Endodermal cell (in vitro differentiated cells): Measurements from ENCODE around the gene CD300H. TPM values are rescaled to one million over a fixed set of nuclear protein-coding genes. Genes with fewer than 3 reads are reported as not detected.
"Not testable (repeated sequence)": the region's sequence is repeated elsewhere in the genome, so short reads cannot be mapped to it uniquely, and the experiment has no call there.

Experiments used
- DNase-seq: peaks from one replicate; pipeline ENCODE4 v3.0.0-alpha.2; 2017
- H3K27ac ChIP-seq: 2 replicates; pipeline ENCODE4 v1.5.1; 2013; ENCODE audit warnings: mild to moderate bottlenecking, low read depth, low read length, moderate library complexity
- H3K27me3 ChIP-seq: 2 replicates; pipeline ENCODE4 v1.6.1; 2013; ENCODE audit warnings: mild to moderate bottlenecking, low read length, moderate library complexity; ENCODE audit not compliant: insufficient read depth, control insufficient read depth, poor library complexity, severe bottlenecking
- H3K36me3 ChIP-seq: 2 replicates; pipeline ENCODE4 v1.7.0; 2013; ENCODE audit warnings: mild to moderate bottlenecking, low read length, moderate library complexity; ENCODE audit not compliant: control insufficient read depth, insufficient read depth
- H3K4me1 ChIP-seq: one replicate; pipeline ENCODE4 v1.7.0; 2013; ENCODE audit warnings: low read length; ENCODE audit not compliant: control insufficient read depth, insufficient read depth
- H3K4me3 ChIP-seq: 2 replicates; pipeline ENCODE4 v1.5.1; 2013; ENCODE audit warnings: mild to moderate bottlenecking, low read length, moderate library complexity
- H3K9ac ChIP-seq: 2 replicates; pipeline ENCODE4 v1.6.1; 2013; ENCODE audit warnings: mild to moderate bottlenecking, low read length, moderate library complexity; ENCODE audit not compliant: poor library complexity, severe bottlenecking; ENCODE audit errors: extremely low read depth
- H3K9me3 ChIP-seq: 2 replicates; pipeline ENCODE4 v1.6.1; 2013; ENCODE audit warnings: mild to moderate bottlenecking, low read length, moderate library complexity; ENCODE audit not compliant: control insufficient read depth
- H3K27ac Mint-ChIP-seq: 2 replicates; pipeline ENCODE4 v1.8.0; 2020; ENCODE audit warnings: mixed read lengths
- H3K27me3 Mint-ChIP-seq: 2 replicates; pipeline ENCODE4 v1.8.0; 2021; ENCODE audit warnings: mild to moderate bottlenecking, mixed read lengths; ENCODE audit not compliant: insufficient read depth
- H3K36me3 Mint-ChIP-seq: 2 replicates; pipeline ENCODE4 v1.8.0; 2020; ENCODE audit warnings: low read depth, mixed read lengths
- H3K4me1 Mint-ChIP-seq: 2 replicates; pipeline ENCODE4 v1.8.0; 2020; ENCODE audit warnings: mixed read lengths
- H3K4me3 Mint-ChIP-seq: 2 replicates; pipeline ENCODE4 v1.8.0; 2020; ENCODE audit warnings: mild to moderate bottlenecking, moderate library complexity, mixed read lengths
- H3K9me3 Mint-ChIP-seq: 2 replicates; pipeline ENCODE4 v1.8.0; 2020; ENCODE audit warnings: mild to moderate bottlenecking, mixed read lengths
- WGBS, 2 experiments: methylation state at CpG; one replicate each; pipeline versions ENCODE4 v1.1.5 to v1.1.7; 2013; ENCODE audit warnings: missing lambda C conversion rate in 2 of 2, mixed read lengths in 1 of 2; ENCODE audit not compliant: insufficient coverage in 1 of 2, insufficient read length in 1 of 2; 5-methylcytosine and 5-hydroxymethylcytosine counted together
- total RNA-seq, 2 donors: library from RNA; stranded (reverse); fragmentation: NEBNext Ultra II Directional in 1 of 2; extraction: Animal tissue kit (Norgen Biotek cat#: 25700) in 1 of 2; gene quantifications; 2 replicates in 1 of 2; 3 replicates in 1 of 2; pipeline ENCODE4 v1.2.1, GENCODE V29; 2021
- TF ChIP-seq, protein P1 (sequence below): fragments of 200-600 bp; sonication (generic); conservative IDR thresholded peaks from 2 replicates; pipeline ENCODE4 v1.5.0; 2021; ENCODE audit warnings: antibody characterized with exemption, mild to moderate bottlenecking

CD300H gene
- total RNA-seq, 2 donors from 2014 or later, result not detected

GRCh38 chr17:74561586-74561985, 5.7 kb downstream of the CD300H start:
- peaks cover 25% of the 10 kb centered on the region for H3K9me3 Mint-ChIP-seq
- peaks cover 1% of the 10 kb centered on the region for H3K4me1 Mint-ChIP-seq
- WGBS, 2 experiments, result 88 to 92% methylated on average over 3 of the region's 3 CpGs
- no peaks in the 10 kb centered on the region for H3K36me3 Mint-ChIP-seq
- H3K27ac Mint-ChIP-seq, result no peak overlapping the region
- Histone ChIP-seq H3K36me3 (no peaks in the 10 kb centered on the region), H3K4me3 (no peak overlapping the region), H3K9ac (no peak overlapping the region), H3K27me3 (peaks cover 7% of the 10 kb centered on the region), H3K9me3 (peaks cover 13% of the 10 kb centered on the region), H3K27ac (no peak overlapping the region), H3K4me1 (no peaks in the 10 kb centered on the region)
- H3K27me3 Mint-ChIP-seq, result peaks cover 11% of the 10 kb centered on the region
- no peak for DNase-seq
- H3K4me3 Mint-ChIP-seq, result no peak overlapping the region
- TF ChIP-seq, protein P1, sequence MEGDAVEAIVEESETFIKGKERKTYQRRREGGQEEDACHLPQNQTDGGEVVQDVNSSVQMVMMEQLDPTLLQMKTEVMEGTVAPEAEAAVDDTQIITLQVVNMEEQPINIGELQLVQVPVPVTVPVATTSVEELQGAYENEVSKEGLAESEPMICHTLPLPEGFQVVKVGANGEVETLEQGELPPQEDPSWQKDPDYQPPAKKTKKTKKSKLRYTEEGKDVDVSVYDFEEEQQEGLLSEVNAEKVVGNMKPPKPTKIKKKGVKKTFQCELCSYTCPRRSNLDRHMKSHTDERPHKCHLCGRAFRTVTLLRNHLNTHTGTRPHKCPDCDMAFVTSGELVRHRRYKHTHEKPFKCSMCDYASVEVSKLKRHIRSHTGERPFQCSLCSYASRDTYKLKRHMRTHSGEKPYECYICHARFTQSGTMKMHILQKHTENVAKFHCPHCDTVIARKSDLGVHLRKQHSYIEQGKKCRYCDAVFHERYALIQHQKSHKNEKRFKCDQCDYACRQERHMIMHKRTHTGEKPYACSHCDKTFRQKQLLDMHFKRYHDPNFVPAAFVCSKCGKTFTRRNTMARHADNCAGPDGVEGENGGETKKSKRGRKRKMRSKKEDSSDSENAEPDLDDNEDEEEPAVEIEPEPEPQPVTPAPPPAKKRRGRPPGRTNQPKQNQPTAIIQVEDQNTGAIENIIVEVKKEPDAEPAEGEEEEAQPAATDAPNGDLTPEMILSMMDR, result no peak

GRCh38 chr17:74558882-74559519, 8.3 kb downstream of the CD300H start:
- no peak overlapping the region for H3K27ac ChIP-seq
- DNase-seq, result no peak
- H3K36me3 Mint-ChIP-seq, result no peaks in the 10 kb centered on the region
- no peak overlapping the region for H3K4me3 ChIP-seq
- H3K9ac ChIP-seq, result no peak overlapping the region
- no peaks in the 10 kb centered on the region for H3K27me3 ChIP-seq
- 92 to 95% methylated on average over 4 to 6 of the region's 6 CpGs for WGBS, 2 experiments
- peaks cover 13% of the 10 kb centered on the region for H3K9me3 ChIP-seq
- H3K36me3 ChIP-seq, result no peaks in the 10 kb centered on the region
- no peak overlapping the region for H3K4me3 Mint-ChIP-seq
- H3K9me3 Mint-ChIP-seq, result peaks cover 31% of the 10 kb centered on the region
- H3K27me3 Mint-ChIP-seq, result peaks cover 16% of the 10 kb centered on the region
- no peak overlapping the region for H3K27ac Mint-ChIP-seq
- H3K4me1 ChIP-seq, result no peaks in the 10 kb centered on the region
- H3K4me1 Mint-ChIP-seq, result no peaks in the 10 kb centered on the region
- TF ChIP-seq, protein P1, result no peak

DNA sequence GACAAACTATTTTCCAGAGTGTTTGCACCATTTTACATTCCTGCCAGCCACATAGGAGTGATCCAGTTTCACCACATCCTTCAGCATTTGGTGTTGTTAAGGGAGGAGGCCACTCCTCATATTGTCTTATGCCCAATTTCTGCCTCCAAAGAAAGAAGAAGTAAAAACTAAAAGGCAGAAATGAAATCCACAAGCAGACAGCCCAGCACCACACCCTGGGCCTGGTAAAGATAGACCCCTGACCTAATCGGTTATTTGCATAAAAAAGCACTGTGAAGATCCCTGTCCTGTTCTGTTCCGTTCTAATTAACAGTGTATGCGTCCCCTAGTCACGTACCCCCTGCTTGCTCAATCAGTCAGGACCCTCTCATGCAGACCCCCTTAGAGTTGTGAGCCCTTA, 8.9 kb downstream of the CD300H start:
- WGBS, 2 experiments, result 73 to 76% methylated on average over 4 of the region's 4 CpGs
- H3K36me3 ChIP-seq, H3K9ac ChIP-seq, H3K4me3 ChIP-seq, H3K27ac Mint-ChIP-seq, H3K4me3 Mint-ChIP-seq, H3K4me1 ChIP-seq, DNase-seq, H3K36me3 Mint-ChIP-seq, H3K4me1 Mint-ChIP-seq, H3K27me3 ChIP-seq, H3K27ac ChIP-seq: not testable (repeated sequence)
- peaks cover 31% of the 10 kb centered on the region for H3K9me3 Mint-ChIP-seq
- H3K9me3 ChIP-seq, result peaks cover 13% of the 10 kb centered on the region
- peaks cover 14% of the 10 kb centered on the region for H3K27me3 Mint-ChIP-seq
